Astrocyte (in vitro differentiated cells and primary cell): Measurements from ENCODE around the gene CDH22. TPM values are rescaled to one million over a fixed set of nuclear protein-coding genes. Genes with fewer than 3 reads are reported as not detected.

ENCODE experiments used
- DNase-seq: peaks from one replicate; pipeline ENCODE4 v3.0.0-alpha.2; 2010; ENCODE audit warnings: low read depth
- FAIRE-seq: peaks from 2 replicates; lab custom pipeline; 2011; peaks lifted over from hg19 to GRCh38; lab: Jason Lieb, UNC
- H2AFZ ChIP-seq: 2 replicates; pipeline ENCODE4 v1.6.0; 2012; ENCODE audit warnings: low read depth, low read length, inconsistent platforms
- H3K27ac ChIP-seq: 2 replicates; pipeline ENCODE4 v1.5.1; 2011; ENCODE audit warnings: low read depth, low read length, inconsistent platforms
- H3K27me3 ChIP-seq: 2 replicates; pipeline ENCODE4 v1.6.0; 2011; ENCODE audit warnings: low read length, inconsistent platforms; ENCODE audit not compliant: insufficient read depth
- H3K36me3 ChIP-seq: 2 replicates; pipeline ENCODE4 v1.5.1; 2011; ENCODE audit warnings: low read length, inconsistent platforms; ENCODE audit not compliant: insufficient read depth
- H3K4me1 ChIP-seq: 2 replicates; pipeline ENCODE4 v1.5.1; 2011; ENCODE audit warnings: low read length, inconsistent platforms; ENCODE audit not compliant: insufficient read depth
- H3K4me2 ChIP-seq: 2 replicates; pipeline ENCODE4 v1.6.0; 2012; ENCODE audit warnings: low read length, inconsistent platforms
- H3K4me3 ChIP-seq: 2 replicates; pipeline ENCODE4 v1.5.1; 2011; ENCODE audit warnings: low read depth, mild to moderate bottlenecking, low read length, inconsistent platforms; ENCODE audit not compliant: insufficient read depth
- H3K79me2 ChIP-seq: 2 replicates; pipeline ENCODE4 v1.6.0; 2012; ENCODE audit warnings: mild to moderate bottlenecking, low read length, inconsistent platforms; ENCODE audit not compliant: insufficient read depth
- H3K9ac ChIP-seq: 2 replicates; pipeline ENCODE4 v1.6.0; 2012; ENCODE audit warnings: mild to moderate bottlenecking, low read length, inconsistent platforms
- H3K9me3 ChIP-seq: 2 replicates; pipeline ENCODE4 v1.5.1; 2012; ENCODE audit warnings: low read depth, mild to moderate bottlenecking, low read length, inconsistent platforms; ENCODE audit not compliant: insufficient read depth
- H4K20me1 ChIP-seq: 2 replicates; pipeline ENCODE4 v1.6.0; 2012; ENCODE audit warnings: low read length, inconsistent platforms; ENCODE audit not compliant: insufficient read depth
- H3K27ac Mint-ChIP-seq: one replicate; pipeline ENCODE4 v1.8.0; 2021; ENCODE audit warnings: mild to moderate bottlenecking, mixed read lengths; ENCODE audit not compliant: unreplicated experiment
- H3K27me3 Mint-ChIP-seq: one replicate; pipeline ENCODE4 v1.8.0; 2021; ENCODE audit warnings: low read depth, mixed read lengths; ENCODE audit not compliant: unreplicated experiment
- H3K36me3 Mint-ChIP-seq: one replicate; pipeline ENCODE4 v1.8.0; 2021; ENCODE audit warnings: low read depth, mixed read lengths; ENCODE audit not compliant: unreplicated experiment
- H3K4me1 Mint-ChIP-seq: one replicate; pipeline ENCODE4 v1.8.0; 2021; ENCODE audit warnings: low read depth, mixed read lengths; ENCODE audit not compliant: unreplicated experiment
- H3K4me3 Mint-ChIP-seq: one replicate; pipeline ENCODE4 v1.8.0; 2021; ENCODE audit warnings: mild to moderate bottlenecking, moderate library complexity, mixed read lengths; ENCODE audit not compliant: unreplicated experiment
- H3K9me3 Mint-ChIP-seq: one replicate; pipeline ENCODE4 v1.8.0; 2021; ENCODE audit warnings: mild to moderate bottlenecking, mixed read lengths; ENCODE audit not compliant: unreplicated experiment
- CTCF ChIP-seq: IDR thresholded peaks from 2 replicates; pipeline ENCODE4 v1.5.1; 2011; ENCODE audit warnings: low read depth, mild to moderate bottlenecking, inconsistent platforms, low read length, moderate library complexity; ENCODE audit not compliant: insufficient read depth
- EZH2 ChIP-seq: IDR thresholded peaks from 2 replicates; pipeline ENCODE4 v1.6.1; 2012; ENCODE audit warnings: mild to moderate bottlenecking, low read length, inconsistent platforms; ENCODE audit not compliant: insufficient read depth
- total RNA-seq: library from RNA; stranded (reverse); gene quantifications from 2 replicates; pipeline ENCODE4 v1.2.1, GENCODE V29; 2021

The CDH22 gene
- total RNA-seq, 1 donor from 2014 or later: not detected

GRCh38 chr20:46188866-46189541, 119.3 kb downstream of the CDH22 start:
- Histone ChIP-seq H3K79me2 (no peaks in the 10 kb centered on the region), H3K9me3 (no peaks in the 10 kb centered on the region), H4K20me1 (no peaks in the 10 kb centered on the region), H2AFZ (no peak overlapping the region), H3K27ac (no peak overlapping the region), H3K4me1 (no peaks in the 10 kb centered on the region), H3K36me3 (no peaks in the 10 kb centered on the region), H3K27me3 (peaks cover 5% of the 10 kb centered on the region), H3K9ac (no peak overlapping the region), H3K4me3 (no peak overlapping the region), H3K4me2 (no peak overlapping the region)
- no peak for TF ChIP-seq CTCF
- TF ChIP-seq EZH2: no peak
- H3K36me3 Mint-ChIP-seq: no peaks in the 10 kb centered on the region
- H3K4me3 Mint-ChIP-seq: no peak overlapping the region
- H3K4me1 Mint-ChIP-seq: no peaks in the 10 kb centered on the region
- peaks cover 79% of the 10 kb centered on the region for H3K27me3 Mint-ChIP-seq
- FAIRE-seq: no peak
- H3K9me3 Mint-ChIP-seq: peaks cover 12% of the 10 kb centered on the region
- no peak overlapping the region for H3K27ac Mint-ChIP-seq
- no peak for DNase-seq

DNA sequence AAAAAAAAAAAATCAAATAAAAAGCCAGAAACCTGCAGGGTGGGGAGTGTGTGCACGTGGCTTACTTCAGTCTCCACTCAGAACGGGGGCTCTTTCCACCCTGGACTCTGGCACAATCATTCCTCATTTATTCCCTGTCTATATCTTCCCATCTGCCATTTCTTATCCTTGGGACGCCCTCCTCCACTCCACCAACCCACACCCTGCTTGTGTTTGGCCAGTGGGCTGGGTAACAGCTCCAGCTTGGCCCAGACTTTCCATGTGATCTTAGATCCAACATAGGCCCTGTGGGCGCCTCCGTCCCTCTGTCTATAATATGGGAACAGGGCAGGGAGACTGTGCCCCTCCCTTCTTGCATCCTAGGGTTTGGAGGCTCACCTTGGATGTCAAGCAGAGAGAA, 122.1 kb downstream of the CDH22 start:
- no peak overlapping the region for H3K27ac Mint-ChIP-seq
- peaks cover 63% of the 10 kb centered on the region for H3K27me3 Mint-ChIP-seq
- no peak for FAIRE-seq

More for the DNA sequence above, 122.1 kb downstream of the CDH22 start:
- no peak overlapping the region for H3K9ac ChIP-seq
- H4K20me1 ChIP-seq: no peaks in the 10 kb centered on the region
- no peaks in the 10 kb centered on the region for H3K4me1 ChIP-seq
- H3K4me3 ChIP-seq: no peak overlapping the region
- no peak for DNase-seq
- no peaks in the 10 kb centered on the region for H3K36me3 Mint-ChIP-seq
- H3K9me3 Mint-ChIP-seq: peaks cover 7% of the 10 kb centered on the region
- no peak overlapping the region for H3K4me3 Mint-ChIP-seq
- peaks cover 8% of the 10 kb centered on the region for H3K27me3 ChIP-seq
- H3K4me1 Mint-ChIP-seq: no peaks in the 10 kb centered on the region
- H3K27ac ChIP-seq: no peak overlapping the region
- H3K4me2 ChIP-seq: no peak overlapping the region
- no peak overlapping the region for H2AFZ ChIP-seq
- TF ChIP-seq EZH2: no peak
- TF ChIP-seq CTCF: no peak
- H3K79me2 ChIP-seq: no peaks in the 10 kb centered on the region
- no peaks in the 10 kb centered on the region for H3K9me3 ChIP-seq
- no peaks in the 10 kb centered on the region for H3K36me3 ChIP-seq
